SK-N-SH (cell line): ENCODE results near the gene PPP1R37. TPM values are rescaled to one million over a fixed set of nuclear protein-coding genes. Genes with fewer than 3 reads are reported as not detected.

ENCODE experiments used
- CTCF ChIA-PET: fragments of 300-600, 350-600 bp; formaldehyde crosslinking; extraction: SDS; loops from one replicate; lab custom pipeline; 2021; lab: Yijun Ruan, JAX
- POLR2A ChIA-PET: fragments of 350-600 bp; sonication (Branson Sonifier 250); formaldehyde crosslinking; extraction: SDS; loops from one replicate; lab custom pipeline; 2020; ENCODE audit warnings: antibody characterized with exemption, inconsistent platforms; lab: Yijun Ruan, JAX
- DNase-seq: peaks from one replicate; pipeline ENCODE4 v3.0.0; 2012
- H2AFZ ChIP-seq: fragments of 200-600 bp; sonication (generic); 2 replicates; pipeline ENCODE4 v1.8.1; 2016; ENCODE audit warnings: antibody characterized with exemption, mild to moderate bottlenecking, low read depth
- H3F3A ChIP-seq: fragments of 200-600 bp; sonication (generic); replicated peaks from 2 replicates; pipeline ENCODE3; 2016; ENCODE audit warnings: antibody characterized with exemption, mild to moderate bottlenecking; ENCODE audit not compliant: insufficient read depth
- H3K27ac ChIP-seq, 2 experiments: fragments of 200-500 bp in 1 of 2; fragments of 200-600 bp in 1 of 2; sonication (Bioruptor generic) in 1 of 2; sonication (generic), shearing (Covaris generic) in 1 of 2; 2 replicates each; pipeline versions ENCODE4 v1.5.1 to v1.6.1; 2014 to 2016; ENCODE audit warnings: low read depth in 2 of 2, inconsistent platforms in 1 of 2, low read length in 1 of 2, mild to moderate bottlenecking in 1 of 2, mixed read lengths in 1 of 2
- H3K27me3 ChIP-seq: fragments of 200-600 bp; sonication (generic), shearing (Covaris generic); 2 replicates; pipeline ENCODE4 v1.6.1; 2016; ENCODE audit warnings: mixed run types; ENCODE audit not compliant: insufficient read depth
- H3K36me3 ChIP-seq, 2 experiments: fragments of 200-500 bp in 1 of 2; fragments of 200-600 bp in 1 of 2; sonication (Bioruptor generic) in 1 of 2; sonication (generic) in 1 of 2; replicated peaks in 1 of 2; 2 replicates each; pipeline versions ENCODE3 to v1.5.1; 2014 to 2016; ENCODE audit warnings: low read length in 1 of 2, mild to moderate bottlenecking in 1 of 2; ENCODE audit not compliant: insufficient read depth in 2 of 2, control insufficient read depth in 1 of 2
- H3K4me1 ChIP-seq, 2 experiments: fragments of 200-500 bp in 1 of 2; fragments of 200-600 bp in 1 of 2; sonication (Bioruptor generic) in 1 of 2; sonication (generic), shearing (Covaris generic) in 1 of 2; 2 replicates each; pipeline versions ENCODE4 v1.5.1 to v1.6.1; 2014 to 2016; ENCODE audit warnings: low read depth in 1 of 2, low read length in 1 of 2, mixed run types in 1 of 2; ENCODE audit not compliant: insufficient read depth in 2 of 2, control insufficient read depth in 1 of 2
- H3K4me2 ChIP-seq: fragments of 200-600 bp; sonication (generic), shearing (Covaris generic); 2 replicates; pipeline ENCODE4 v1.6.1; 2017; ENCODE audit warnings: mixed run types
- H3K4me3 ChIP-seq, 2 experiments: fragments of 200-500 bp in 1 of 2; fragments of 200-600 bp in 1 of 2; sonication (Bioruptor generic) in 1 of 2; sonication (generic), shearing (Covaris generic) in 1 of 2; 2 replicates each; pipeline versions ENCODE4 v1.5.1 to v1.8.1; 2014 to 2016; ENCODE audit warnings: low read depth in 2 of 2, inconsistent platforms in 1 of 2, low read length in 1 of 2, mild to moderate bottlenecking in 1 of 2, mixed read lengths in 1 of 2, moderate library complexity in 1 of 2
- H3K79me2 ChIP-seq: fragments of 200-600 bp; sonication (generic); 2 replicates; pipeline ENCODE4 v1.8.1; 2017; ENCODE audit warnings: mild to moderate bottlenecking; ENCODE audit not compliant: insufficient read depth
- H3K9ac ChIP-seq: fragments of 200-600 bp; sonication (generic); 2 replicates; pipeline ENCODE4 v1.6.1; 2017; ENCODE audit warnings: mixed run types
- H3K9me2 ChIP-seq: fragments of 200-600 bp; sonication (generic); 2 replicates; pipeline ENCODE4 v1.6.1; 2017; ENCODE audit warnings: mixed run types
- H3K9me3 ChIP-seq: fragments of 200-600 bp; sonication (generic); 2 replicates; pipeline ENCODE4 v1.6.1; 2017; ENCODE audit warnings: mixed run types, mild to moderate bottlenecking, moderate library complexity
- H4K20me1 ChIP-seq: fragments of 200-600 bp; sonication (generic); 2 replicates; pipeline ENCODE4 v1.6.1; 2017; ENCODE audit warnings: mild to moderate bottlenecking, mixed run types; ENCODE audit not compliant: insufficient read depth
- FOXM1 ChIP-seq: IDR thresholded peaks from 2 replicates; pipeline ENCODE4 v1.4.0; 2012; ENCODE audit warnings: low read depth, mild to moderate bottlenecking
- MEF2A ChIP-seq: IDR thresholded peaks from 2 replicates; pipeline ENCODE4 v1.4.0; 2012; ENCODE audit warnings: low read depth, borderline replicate concordance
- MXI1 ChIP-seq: IDR thresholded peaks from 2 replicates; pipeline ENCODE4 v1.6.1; 2012; ENCODE audit warnings: mild to moderate bottlenecking, low read depth, low read length, improper control_type of control experiment
- POLR2AphosphoS5 ChIP-seq: IDR thresholded peaks from 2 replicates; pipeline ENCODE4 v1.6.1; 2012; ENCODE audit warnings: low read depth, low read length
- RAD21 ChIP-seq: IDR thresholded peaks from 2 replicates; pipeline ENCODE4 v1.6.1; 2012; ENCODE audit warnings: mild to moderate bottlenecking, low read length
- RFX5 ChIP-seq: IDR thresholded peaks from 2 replicates; pipeline ENCODE4 v1.6.1; 2012; ENCODE audit warnings: mild to moderate bottlenecking, improper control_type of control experiment, low read length
- SMC3 ChIP-seq: IDR thresholded peaks from 2 replicates; pipeline ENCODE4 v1.6.1; 2012; ENCODE audit warnings: low read depth, low read length, improper control_type of control experiment
- TCF12 ChIP-seq: IDR thresholded peaks from 2 replicates; pipeline ENCODE4 v1.4.0; 2012
- TEAD4 ChIP-seq: IDR thresholded peaks from 2 replicates; pipeline ENCODE4 v1.4.0; 2012; ENCODE audit warnings: mild to moderate bottlenecking, borderline replicate concordance; ENCODE audit not compliant: insufficient read depth
- USF1 ChIP-seq: IDR thresholded peaks from 2 replicates; pipeline ENCODE4 v1.4.0; 2012; ENCODE audit warnings: low read depth, borderline replicate concordance
- WGBS: methylation state at CpG from one replicate; pipeline ENCODE4 v1.1.6; 2017; ENCODE audit warnings: low lambda C conversion rate; 5-methylcytosine and 5-hydroxymethylcytosine counted together
- polyA plus RNA-seq, 3 experiments: library from polyadenylated mRNA; depleted of rRNA; stranded (reverse); fragments of >200 nt; gene quantifications; 2 replicates each; pipeline ENCODE4 v1.2.3, GENCODE V29; 2012
- TF ChIP-seq, protein P1 (sequence below): IDR thresholded peaks from 2 replicates; pipeline ENCODE4 v1.6.1; 2012; ENCODE audit warnings: mild to moderate bottlenecking, low read depth, low read length, moderate library complexity

Gene PPP1R37
- polyA plus RNA-seq, 1 of the 3 experiments (the other 2 are of a cell fraction): 24.4 TPM

DNA sequence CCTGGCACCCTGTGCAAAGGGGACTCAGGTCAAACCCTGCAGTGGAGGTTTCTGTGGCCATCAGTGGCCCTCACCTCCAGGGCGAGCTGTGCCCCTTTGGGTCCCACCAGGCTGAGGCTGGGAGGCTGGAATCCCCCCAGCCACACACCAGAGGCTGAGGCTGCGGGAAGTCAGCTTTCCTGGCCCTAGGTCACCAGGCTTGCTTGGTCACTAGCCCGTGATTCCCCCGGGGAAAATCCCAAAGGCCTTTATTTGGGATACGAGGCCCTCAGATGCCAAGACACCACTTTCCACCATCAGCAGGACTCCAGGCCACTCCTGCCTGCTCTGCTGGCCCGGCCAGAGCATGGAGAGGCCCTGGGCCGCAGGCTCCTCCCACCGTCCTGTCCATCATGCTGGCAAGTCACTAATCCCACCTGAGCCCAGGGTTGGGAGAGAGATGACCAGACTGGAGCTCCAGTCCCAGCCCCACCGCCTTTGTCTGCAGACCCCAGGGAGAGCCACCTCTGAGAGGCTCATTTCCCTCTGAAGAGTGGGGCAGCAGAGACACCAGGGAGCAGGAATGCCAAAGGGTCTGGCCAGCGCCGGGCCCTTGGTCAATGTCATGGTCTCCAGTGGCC lies 63.1 kb downstream of the PPP1R37 start:
- Histone ChIP-seq H4K20me1 (no peaks in the 10 kb centered on the region), H3K79me2 (no peaks in the 10 kb centered on the region), H3K9me3 (no peaks in the 10 kb centered on the region), H3K4me1 (peaks cover 0 to 17% of the 10 kb centered on the region in 2 experiments; a peak in 1 of 4 replicates), H3K27ac (no peak overlapping the region)
- 88% methylated on average over 3 of the region's 11 CpGs for WGBS
- TF ChIP-seq, protein P1, sequence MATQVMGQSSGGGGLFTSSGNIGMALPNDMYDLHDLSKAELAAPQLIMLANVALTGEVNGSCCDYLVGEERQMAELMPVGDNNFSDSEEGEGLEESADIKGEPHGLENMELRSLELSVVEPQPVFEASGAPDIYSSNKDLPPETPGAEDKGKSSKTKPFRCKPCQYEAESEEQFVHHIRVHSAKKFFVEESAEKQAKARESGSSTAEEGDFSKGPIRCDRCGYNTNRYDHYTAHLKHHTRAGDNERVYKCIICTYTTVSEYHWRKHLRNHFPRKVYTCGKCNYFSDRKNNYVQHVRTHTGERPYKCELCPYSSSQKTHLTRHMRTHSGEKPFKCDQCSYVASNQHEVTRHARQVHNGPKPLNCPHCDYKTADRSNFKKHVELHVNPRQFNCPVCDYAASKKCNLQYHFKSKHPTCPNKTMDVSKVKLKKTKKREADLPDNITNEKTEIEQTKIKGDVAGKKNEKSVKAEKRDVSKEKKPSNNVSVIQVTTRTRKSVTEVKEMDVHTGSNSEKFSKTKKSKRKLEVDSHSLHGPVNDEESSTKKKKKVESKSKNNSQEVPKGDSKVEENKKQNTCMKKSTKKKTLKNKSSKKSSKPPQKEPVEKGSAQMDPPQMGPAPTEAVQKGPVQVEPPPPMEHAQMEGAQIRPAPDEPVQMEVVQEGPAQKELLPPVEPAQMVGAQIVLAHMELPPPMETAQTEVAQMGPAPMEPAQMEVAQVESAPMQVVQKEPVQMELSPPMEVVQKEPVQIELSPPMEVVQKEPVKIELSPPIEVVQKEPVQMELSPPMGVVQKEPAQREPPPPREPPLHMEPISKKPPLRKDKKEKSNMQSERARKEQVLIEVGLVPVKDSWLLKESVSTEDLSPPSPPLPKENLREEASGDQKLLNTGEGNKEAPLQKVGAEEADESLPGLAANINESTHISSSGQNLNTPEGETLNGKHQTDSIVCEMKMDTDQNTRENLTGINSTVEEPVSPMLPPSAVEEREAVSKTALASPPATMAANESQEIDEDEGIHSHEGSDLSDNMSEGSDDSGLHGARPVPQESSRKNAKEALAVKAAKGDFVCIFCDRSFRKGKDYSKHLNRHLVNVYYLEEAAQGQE: no peak
- no peak for TF ChIP-seq POLR2AphosphoS5
- TF ChIP-seq, all 33 proteins: peak for 0
- ChIA-PET CTCF (no interaction called here), POLR2A (no interaction called here)
- Histone ChIP-seq H3K4me2 (no peak overlapping the region), H3K27me3 (no peaks in the 10 kb centered on the region; the same call in 1 of the 2 replicates), H3K9me2 (no peaks in the 10 kb centered on the region), H2AFZ (no peak overlapping the region), H3K36me3 (no peaks in the 10 kb centered on the region), H3K9ac (no peak overlapping the region), H3K4me3 (no peak overlapping the region), H3F3A (no peaks in the 10 kb centered on the region)
- no peak for DNase-seq

DNA sequence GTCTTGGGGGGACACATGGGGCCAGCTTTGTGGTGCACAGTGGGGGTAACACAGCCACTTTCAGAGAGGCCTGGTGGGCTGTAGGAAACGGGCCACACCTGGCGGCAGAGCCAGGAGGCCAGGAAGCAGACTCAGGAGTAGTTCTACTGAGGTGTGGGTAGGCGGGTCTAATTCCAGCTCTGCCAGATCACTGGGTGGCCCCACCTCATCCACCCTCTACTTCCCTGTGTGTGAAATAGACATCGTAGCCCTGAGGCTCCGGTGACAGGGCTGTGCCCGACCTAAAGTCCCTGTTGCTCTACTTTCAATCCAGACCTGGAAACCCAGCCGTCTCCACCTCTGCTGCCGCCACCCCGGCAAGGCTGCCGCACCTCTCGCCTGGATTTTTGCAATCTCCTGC lies 63.8 kb downstream of the PPP1R37 start:
- H2AFZ ChIP-seq: no peak overlapping the region
- peaks cover 0 to 21% of the 10 kb centered on the region in 2 experiments; a peak in 1 of 4 replicates for H3K4me1 ChIP-seq
- no peaks in the 10 kb centered on the region for H3K9me3 ChIP-seq
- no peaks in the 10 kb centered on the region for H3K36me3 ChIP-seq
- H3F3A ChIP-seq: no peaks in the 10 kb centered on the region
- no peak overlapping the region for H3K4me2 ChIP-seq
- H3K79me2 ChIP-seq: no peaks in the 10 kb centered on the region
- H3K27me3 ChIP-seq: no peaks in the 10 kb centered on the region; the same call in 1 of the 2 replicates
- DNase-seq: no peak
- H4K20me1 ChIP-seq: no peaks in the 10 kb centered on the region
- POLR2A ChIA-PET: no interaction called here
- H3K4me3 ChIP-seq: no peak overlapping the region
- no peak overlapping the region for H3K27ac ChIP-seq
- H3K9me2 ChIP-seq: no peaks in the 10 kb centered on the region
- TF ChIP-seq FOXM1 (no peak), MEF2A (no peak), MXI1 (no peak), SMC3 (no peak), RAD21 (no peak), TCF12 (no peak), RFX5 (no peak), USF1 (no peak), TEAD4 (no peak)
- no peak overlapping the region for H3K9ac ChIP-seq
- 82% methylated on average over 10 of the region's 11 CpGs for WGBS
- CTCF ChIA-PET: no interaction called here
